HG02840 (cell line): Measurements from ENCODE around the gene FBXW11.

ENCODE experiments used
- ATAC-seq: cut with Tn5 transposase; IDR thresholded peaks from one replicate; pipeline ENCODE4 v1.9.1; 2021; ENCODE audit warnings: mild to moderate bottlenecking, moderate library complexity, moderate number of reproducible peaks; ENCODE audit not compliant: unreplicated experiment, low FRiP score

The FBXW11 gene

DNA sequence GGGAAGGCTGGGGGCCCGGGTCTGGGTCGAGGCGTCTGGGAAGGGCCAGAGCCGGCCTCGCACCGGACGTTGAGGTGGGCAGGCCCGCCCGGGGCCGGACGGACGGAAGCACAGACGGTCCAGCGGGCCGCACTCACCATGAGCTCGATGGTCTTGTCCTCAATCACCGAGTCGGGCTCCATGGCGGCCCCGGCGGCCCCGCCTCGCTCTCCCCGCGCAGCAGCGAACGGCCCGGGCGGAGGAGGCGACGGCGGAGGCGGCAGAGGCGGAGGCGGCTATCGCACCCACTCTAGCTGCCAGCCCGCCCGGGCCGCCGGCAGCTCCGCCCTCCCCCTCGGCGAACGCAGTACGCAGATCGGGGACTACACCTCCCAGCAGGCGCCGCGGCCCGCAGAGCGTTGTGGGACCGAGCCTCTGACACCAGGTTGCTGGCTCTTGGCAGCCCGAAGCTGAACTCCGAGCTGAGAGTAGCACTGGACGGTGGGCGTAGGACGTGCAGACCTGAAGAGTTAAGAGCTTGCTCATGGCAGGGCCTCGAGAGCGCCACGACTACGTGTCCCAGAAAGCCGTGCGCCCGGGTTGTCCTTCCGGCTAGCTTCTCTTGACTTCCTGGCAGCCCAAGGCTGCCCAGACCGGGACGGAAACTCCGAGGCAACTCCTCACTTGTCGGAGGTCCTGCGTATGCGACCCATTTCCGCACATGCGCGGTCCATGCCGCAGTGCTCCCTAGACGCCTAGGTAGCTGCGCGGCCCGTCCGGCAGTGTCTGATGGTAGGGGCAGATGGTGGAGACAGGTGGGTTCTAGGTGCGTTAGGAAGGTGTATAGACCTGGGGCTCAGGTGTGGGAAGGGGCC, at the start of gene FBXW11:
FBXW11 (minus strand) TSS at position 318 of the 854 bp plus-strand sequence; CDS start at position 182, 136 bp downstream.
- ATAC-seq = peak; percentile 87

DNA sequence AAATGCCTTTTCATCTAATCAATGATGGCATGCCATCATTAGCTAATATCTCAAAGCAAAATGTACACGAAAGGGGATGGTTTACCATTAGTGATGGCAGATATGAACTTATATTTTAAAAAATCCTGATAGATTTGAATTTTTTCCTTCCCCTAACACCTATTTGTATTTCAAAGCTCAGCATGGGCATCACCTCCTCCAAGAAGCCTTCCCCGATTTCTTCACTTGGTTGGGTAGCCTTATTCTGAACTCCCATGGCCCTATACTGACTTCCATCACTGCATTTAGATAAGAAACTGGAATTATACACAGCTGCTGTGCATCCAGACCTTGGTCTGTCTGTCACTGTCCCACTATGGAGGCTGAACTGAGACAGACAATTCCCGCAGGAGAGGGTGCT, 49.6 kb upstream of the FBXW11 start:
- no peak for ATAC-seq

DNA sequence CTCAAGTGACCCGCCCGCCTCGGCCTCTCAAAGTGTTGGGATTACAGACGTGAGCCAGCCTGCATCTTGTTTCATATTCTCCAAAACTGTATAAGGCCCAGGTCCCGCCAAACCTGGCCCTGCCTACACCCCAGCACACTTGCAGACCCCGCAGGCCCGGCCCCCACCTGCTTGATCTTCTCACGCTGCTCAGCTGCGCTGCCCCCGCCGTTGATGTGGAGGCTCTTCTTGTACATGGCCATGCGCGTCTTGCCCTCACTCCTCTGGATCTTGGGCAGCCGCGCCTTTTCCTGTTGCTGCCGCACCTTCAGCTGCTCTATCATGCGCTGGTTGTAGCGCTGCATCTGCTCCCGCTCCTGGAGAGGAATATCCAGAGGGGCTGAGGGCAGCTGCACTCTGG, 49.0 kb upstream of the FBXW11 start:
- ATAC-seq = no peak

DNA sequence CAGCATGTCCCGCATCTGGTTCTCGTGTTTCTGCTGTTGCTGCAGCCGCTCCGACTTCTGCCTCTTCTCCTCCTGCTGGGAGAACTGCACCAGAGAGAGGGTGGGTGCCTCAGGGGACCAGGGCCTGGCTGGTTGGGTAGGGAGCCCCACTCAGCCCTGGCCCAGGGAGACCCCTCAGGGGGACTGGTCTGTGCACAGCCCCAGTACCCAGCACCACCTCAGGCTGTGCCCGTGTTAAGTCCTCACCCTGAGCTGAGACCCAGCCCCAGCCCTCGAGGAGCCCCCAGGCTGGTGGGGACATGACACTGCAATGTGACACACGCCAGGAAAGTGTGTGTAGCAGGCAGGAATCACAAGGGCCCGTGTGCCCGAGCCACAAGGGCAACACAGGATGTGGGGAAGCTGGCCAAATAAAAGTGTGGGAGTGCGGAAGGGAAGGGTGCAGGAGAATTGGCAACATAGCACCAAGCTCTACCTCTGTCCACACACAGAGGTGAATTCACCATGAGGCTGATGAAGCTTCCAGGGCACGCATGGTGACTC, 48.2 kb upstream of the FBXW11 start:
- ATAC-seq = no peak

DNA sequence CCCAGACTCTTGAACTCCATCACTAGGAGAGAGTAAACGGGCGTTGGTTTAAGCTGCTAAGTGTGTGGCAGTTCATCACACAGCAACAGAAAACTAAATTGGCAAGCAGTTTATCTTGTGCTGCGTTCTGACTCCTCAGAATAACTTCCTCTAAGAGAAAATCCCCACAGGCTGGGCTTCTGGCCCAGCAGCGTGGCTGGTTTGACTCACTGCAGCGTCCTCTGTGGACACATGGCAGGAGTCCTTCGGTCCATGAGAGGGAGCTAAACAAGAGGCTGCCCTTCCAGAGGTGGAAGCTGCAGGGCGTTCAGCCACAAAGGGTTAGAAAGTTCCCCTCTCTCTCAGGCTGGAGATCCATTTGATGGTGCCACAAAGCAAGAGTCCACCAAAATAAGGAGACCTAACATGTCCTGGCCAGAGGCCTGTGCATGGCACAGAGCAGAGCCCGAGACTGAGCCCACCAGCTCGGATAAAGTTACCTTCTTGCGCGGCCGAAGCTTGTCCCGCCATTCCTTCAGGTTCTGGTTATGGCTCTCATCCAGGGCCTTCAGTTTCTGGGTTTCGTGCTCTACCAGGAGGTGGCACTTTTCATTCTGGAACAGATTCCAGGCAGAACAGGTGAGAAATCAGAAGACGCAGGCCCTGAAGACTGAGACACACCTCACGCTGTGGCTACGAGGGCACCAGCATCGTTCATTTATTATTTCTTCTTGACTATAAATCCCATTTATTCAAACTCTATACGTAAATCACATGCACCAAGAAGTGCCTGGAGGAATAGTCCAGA, 46.2 kb upstream of the FBXW11 start:
- no peak for ATAC-seq

DNA sequence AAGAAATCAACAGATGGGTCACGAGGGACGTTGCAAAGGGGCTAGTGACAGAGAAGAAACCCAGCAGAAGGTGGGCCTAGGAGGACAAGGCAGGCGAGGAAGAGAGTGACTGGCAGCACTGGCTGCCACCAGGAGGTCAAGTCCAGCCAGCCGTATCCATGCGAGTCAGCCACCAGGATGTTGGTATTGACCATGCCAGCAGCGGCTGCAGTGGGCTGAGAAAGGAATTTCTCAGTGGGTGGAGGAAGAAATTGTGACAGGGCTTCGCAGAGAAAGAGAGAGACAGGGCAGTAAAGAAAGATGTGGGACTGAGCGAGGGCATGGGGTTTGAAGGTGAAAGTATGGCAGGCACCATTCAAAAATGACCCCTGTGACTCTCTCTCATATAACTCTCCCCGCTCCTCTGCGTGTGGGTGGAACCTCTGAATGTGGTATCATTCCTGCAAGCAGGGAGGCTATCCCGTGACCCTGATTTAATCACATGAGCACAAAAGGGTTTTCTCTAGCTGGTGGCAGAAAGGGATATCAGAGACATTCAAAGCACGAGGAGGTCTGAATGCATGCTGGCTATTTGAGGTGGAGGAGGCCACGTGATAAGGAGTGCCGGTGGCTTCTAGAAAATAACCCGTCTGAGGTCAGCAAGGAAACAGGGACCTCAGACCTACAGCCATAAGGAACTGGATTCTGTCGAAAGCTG, 45.4 kb upstream of the FBXW11 start:
- ATAC-seq = no peak

DNA sequence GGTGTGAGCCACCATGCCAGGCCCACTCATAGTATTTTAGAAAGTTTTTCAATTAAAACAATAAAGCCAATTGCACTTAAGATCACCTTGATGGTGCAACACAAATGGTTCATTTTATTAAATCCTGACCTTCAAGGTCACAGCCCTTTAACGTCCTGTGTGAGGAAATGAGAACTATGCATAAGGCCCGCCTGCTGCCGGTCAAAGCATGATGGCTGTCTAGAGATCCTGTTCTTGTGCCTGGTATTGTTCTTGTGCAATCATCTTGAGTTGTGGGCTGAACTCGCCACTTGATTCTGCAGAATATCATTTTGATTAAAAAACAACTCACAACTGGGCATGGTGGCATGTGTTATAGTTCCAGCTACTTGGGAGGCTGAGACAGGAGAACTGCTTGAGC, 43.6 kb upstream of the FBXW11 start:
- ATAC-seq = no peak

DNA sequence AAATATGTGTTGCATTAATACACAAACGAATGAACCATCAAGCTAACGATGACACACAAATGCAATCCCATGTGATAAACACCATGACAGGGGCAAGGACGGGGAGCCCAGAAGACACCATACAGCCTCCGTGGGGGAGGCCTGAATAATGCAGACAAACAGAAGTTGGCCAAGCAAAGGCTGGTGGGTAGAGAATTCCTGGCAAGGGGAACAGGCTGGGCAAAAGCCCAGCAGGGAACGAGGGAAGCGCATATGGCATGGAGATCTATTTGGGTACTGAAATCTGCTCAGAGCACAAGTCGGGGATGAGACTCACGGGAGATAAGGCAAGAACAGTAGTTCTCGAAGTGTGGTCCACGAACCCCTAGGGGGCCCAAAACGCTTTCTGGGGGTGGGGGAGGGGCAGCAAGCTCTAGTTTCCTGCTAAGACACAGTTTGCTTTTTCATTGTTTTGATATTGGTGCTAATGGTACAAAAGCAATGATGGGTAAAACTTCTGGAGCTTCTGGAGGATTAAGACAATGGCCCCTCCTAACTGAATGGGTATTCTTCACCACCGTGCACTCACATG, 42.9 kb upstream of the FBXW11 start:
- ATAC-seq = no peak

DNA sequence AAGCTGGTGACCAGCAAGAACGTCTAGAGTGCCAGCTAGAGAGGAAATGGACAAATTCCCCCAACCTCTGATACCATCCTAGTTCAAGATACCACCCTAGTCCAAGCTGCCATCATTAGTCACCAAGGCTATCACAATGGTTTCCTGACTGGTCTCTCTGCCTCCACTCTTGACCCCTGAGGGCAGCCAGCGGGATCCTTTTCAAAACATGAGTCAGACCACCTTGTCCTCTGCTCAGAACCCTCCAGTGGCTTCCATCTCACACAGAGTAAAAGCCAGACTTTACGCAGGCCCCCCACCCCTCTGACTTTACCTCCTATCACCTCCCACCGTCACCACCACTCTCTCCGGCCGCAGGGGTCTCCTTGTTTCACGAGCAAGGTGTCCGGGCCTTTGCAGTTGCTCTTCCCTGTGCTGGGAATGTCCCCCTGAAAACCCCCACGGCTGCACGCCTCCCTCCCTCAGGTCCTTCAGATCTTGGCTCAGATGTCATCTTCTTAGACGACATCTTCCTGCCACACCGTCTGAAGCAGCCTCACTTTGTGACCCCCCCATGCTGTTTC, 42.2 kb upstream of the FBXW11 start:
- ATAC-seq = no peak

DNA sequence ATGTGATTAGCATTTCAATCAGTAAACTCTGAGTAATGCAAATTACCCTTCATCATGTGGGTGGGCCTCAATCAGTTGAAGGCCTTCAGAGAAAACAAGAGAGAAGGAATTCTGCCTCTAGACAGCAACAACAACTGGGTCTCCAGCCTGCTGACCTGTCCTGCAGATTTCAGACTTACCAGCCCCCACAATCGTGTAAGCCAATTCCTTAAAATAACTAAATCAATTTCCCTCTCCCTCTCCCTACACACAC, 41.7 kb upstream of the FBXW11 start:
- ATAC-seq = no peak

DNA sequence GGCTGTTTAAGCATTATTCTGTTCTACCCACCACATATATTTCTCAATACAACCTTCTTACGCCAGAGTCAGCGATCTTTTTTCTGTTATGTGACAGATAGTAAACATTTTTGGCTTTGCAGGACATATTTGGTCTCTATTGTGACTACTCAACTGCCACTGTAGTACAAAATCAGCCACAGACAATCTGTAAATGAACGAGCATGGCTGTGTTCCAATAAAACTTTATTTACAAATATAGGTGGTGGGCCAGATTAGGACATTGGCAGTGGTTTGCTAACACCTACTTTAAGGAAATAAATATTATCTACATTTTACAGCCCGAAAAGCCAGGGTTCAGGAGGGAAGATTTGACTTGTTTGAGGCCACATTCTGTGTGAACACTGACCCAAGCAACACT, 40.2 kb upstream of the FBXW11 start:
- ATAC-seq = no peak

DNA sequence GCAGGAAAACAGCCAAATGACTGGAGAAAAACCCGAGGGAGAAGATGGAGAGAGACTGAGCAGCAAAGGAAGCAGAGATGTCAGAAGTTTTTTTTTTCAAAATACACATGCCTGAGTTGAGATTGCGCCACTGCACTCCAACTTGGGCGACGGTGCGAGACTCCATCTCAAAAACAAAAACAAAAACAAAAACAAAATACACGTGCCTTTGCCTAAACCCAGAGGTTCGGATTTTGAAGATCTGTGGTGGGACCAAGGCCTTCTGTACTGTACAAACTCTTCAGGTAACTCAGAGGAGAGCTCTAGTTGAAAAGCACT, 38.8 kb upstream of the FBXW11 start:
- no peak for ATAC-seq

DNA sequence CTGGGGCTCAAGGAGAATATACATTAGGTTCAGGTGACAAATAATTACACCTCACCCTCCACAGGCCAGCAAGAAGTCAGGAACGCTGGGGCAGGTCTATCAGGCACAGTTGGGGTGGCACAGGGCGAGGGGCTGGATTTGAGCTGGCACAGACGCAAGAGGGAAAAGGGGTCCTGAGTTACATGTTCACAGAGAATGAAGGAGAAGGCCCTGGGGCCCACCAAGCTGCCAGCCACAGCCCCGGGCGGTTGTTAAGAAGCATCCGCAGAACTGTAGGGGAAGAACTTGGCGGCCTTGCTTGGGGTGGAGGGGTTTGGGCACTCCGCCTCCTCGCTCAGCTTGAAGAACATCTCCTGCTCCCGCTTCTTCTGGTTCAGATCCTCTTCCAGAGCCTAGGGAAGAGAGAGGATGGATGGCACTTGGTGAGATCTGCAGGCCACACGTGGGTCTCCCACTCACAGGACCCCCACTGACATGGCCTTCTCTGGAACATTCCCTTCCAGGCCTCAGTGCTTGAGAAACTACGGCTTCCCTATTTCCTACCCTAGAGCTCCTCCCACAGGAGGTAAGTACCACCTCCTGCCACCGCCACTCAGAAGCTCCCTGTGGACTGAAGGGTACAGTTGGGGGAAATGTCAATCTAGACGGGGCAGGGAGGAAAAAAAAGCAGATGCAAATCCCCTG, 38.3 kb upstream of the FBXW11 start:
- no peak for ATAC-seq

DNA sequence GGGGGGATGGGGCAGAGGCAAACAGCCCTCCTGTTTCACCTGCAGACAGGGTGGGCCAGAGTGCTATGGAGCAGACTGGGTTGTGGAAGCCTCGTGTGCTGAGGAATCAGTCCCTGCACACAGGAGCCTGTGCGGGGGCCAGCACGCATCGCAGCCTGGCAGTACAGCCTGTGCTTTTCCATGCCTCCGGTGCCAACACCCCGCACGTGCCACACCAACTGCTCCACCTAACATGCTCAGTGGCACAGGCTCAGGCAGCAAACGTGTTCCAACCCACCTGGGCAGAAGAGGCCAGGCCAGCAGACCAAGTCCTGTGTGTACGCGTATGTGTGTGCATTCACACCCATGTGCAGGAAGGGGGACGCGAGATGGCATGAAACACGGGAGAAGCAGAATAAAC, 37.4 kb upstream of the FBXW11 start:
- no peak for ATAC-seq

DNA sequence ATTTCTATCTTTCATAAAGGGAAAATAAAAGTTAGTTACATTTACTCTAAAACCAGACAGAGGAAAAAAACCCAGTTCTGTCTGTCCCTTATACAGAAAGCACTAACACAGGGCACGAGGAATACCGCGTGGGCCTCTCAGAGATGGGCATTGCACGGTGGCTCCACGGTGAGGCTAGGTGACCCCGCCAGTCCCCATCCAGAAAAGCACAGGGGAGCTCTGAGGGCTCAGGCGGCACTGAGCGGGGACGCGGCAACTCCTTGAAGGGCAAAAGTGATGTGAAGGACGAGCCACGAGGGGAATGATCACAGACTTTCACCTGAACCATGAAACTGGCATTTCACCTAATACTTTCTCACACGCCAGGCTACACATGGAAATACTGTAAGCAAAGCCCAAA, 35.7 kb upstream of the FBXW11 start:
- no peak for ATAC-seq

DNA sequence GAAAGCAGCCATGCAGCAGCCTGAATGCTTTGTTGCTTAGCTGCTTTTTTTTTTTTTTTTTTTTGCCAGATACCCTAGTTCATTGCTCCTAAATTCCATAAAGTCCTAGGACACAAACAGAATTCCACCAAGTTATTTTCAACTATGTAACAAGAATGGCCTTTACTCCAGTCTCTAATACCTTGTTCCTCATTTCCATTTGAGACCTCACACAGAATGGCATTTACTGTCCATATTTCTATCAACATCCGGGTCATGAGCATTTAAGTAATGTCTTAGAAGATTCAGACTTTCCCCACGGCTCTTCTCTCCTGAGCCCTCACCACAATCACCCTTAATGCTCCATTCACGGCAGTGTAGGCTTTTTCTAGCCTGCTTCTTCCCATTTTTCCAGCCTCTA, 31.7 kb upstream of the FBXW11 start:
- no peak for ATAC-seq

DNA sequence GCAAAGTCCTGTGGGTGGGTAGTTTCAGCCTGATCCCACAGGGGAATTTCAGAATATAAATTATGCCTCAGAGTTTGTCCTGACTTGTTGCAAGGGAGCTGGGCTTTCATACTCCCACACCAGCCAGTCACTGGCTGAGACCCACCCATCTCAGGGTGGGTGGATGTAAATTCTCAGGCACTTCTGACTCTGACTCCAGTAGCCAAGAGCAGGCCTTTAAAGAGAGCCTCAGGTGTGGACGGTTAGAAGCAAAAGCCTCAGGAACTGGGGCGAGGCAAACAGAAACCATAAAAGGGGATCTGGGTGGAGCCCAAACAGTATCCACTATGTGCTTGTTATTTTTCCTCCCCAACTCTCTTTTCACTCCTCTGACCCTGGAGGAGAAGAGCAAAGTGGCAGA, 28.6 kb upstream of the FBXW11 start:
- peak; percentile 67 for ATAC-seq

DNA sequence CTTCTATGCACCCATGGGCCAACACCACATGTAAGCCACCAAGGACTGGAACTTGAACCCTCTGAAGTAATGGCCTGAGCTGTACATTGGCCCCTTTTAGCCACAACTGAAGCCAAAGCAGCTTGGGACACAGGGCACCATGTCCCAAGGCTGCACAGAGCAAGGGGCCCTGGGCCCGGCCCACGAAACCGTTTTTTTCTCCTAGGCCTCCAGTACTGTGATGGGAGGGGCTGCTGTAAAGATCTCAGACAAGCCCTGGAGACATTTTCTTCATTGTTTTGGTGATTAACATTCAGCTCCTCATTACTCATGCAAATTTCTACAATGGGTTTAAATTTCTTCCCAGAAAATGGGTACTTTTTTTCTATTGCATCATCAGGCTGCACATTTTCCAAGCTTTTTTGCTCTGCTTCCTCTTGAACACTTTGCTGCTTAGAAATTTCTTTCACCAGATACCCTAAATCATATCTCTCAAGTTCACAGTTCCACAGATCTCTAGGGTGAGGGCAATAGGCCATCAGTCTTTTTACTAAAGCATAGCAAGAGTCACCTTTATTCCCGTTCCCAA, 25.5 kb upstream of the FBXW11 start:
- ATAC-seq = no peak

DNA sequence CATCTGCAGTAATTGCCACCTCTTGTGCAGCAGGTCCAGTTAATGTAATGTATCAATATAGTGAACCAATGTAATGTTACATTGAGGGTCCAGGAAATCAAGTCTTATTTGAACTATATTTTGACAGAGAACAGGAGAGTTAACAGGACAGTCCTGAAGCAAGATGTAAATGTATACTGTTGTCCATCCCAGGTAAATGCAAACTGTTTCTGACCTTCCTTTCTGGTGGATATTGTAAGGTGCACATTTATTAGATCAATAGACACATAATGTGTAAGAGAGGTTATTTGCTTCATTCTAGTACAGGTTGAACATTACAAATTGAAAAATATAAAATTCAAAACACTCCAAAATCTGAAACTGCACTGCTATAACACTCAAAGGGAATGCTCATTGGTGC, 23.4 kb upstream of the FBXW11 start:
- no peak for ATAC-seq

DNA sequence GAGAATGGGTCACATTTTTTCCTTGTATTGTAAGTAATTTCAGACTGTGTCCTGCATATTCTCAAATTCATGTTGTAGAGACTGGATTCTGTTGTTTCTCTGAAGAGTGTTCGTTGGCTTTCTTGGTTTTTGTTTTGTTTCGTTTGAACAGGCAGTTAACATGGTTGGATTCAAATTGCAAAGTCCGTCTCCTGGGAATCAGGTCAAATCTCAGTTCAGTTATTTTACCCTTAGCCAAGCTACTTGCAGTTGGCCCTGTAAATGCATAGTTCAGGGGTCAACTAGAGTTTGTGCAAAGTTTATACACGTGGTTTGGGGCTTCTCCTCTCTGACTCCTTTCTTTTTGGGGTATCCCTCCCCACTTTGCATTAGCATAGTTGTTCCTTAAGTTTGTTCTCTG, 21.7 kb upstream of the FBXW11 start:
- no peak for ATAC-seq
